WTC11 (cell line): Measurements from ENCODE around the gene HMGCS1. TPM values are rescaled to one million over a fixed set of nuclear protein-coding genes. Genes with fewer than 3 reads are reported as not detected.

ENCODE experiments used
- ATAC-seq: fragments of 200-7000 bp; cut with Tn5 transposase; 2 replicates; pipeline ENCODE4 v1.10.0; 2021; ENCODE audit warnings: mild to moderate bottlenecking, moderate library complexity
- CTCF ChIA-PET: fragments of 300-600 bp; sonication (Branson Sonifier 250); formaldehyde crosslinking; loops from one replicate; lab custom pipeline; 2021; ENCODE audit warnings: antibody characterized with exemption; lab: Charles Lee
- POLR2A ChIA-PET: fragments of 350-600 bp; sonication (Branson Sonifier 250); formaldehyde crosslinking; loops from one replicate; lab custom pipeline; 2021; ENCODE audit warnings: antibody characterized with exemption; lab: Charles Lee
- DNase-seq: peaks from one replicate; pipeline ENCODE4 v3.0.0; 2021; ENCODE audit warnings: low spot score
- H3K27ac Mint-ChIP-seq: 2 replicates; pipeline ENCODE4 v1.8.0; 2021; ENCODE audit warnings: mixed read lengths
- H3K27me3 Mint-ChIP-seq: 2 replicates; pipeline ENCODE4 v1.8.0; 2021; ENCODE audit warnings: low read depth, mild to moderate bottlenecking, moderate library complexity, mixed read lengths
- H3K36me3 Mint-ChIP-seq: 2 replicates; pipeline ENCODE4 v1.8.0; 2021; ENCODE audit warnings: mixed read lengths
- H3K4me1 Mint-ChIP-seq: 2 replicates; pipeline ENCODE4 v1.8.0; 2022; ENCODE audit warnings: mixed read lengths
- H3K4me3 Mint-ChIP-seq: 2 replicates; pipeline ENCODE4 v1.8.0; 2021; ENCODE audit warnings: mild to moderate bottlenecking, moderate library complexity, mixed read lengths
- H3K9me3 Mint-ChIP-seq: 2 replicates; pipeline ENCODE4 v1.8.0; 2021; ENCODE audit warnings: mixed read lengths
- ATF1 ChIP-seq: sonication (generic); formaldehyde crosslinking; IDR thresholded peaks from 2 replicates; pipeline ENCODE4 v1.8.1; 2023; ENCODE audit warnings: mild to moderate bottlenecking, moderate library complexity, missing genetic modification reagents
- ATF6 ChIP-seq: sonication (generic); formaldehyde crosslinking; IDR thresholded peaks from 2 replicates; pipeline ENCODE4 v1.8.1; 2023; ENCODE audit warnings: mild to moderate bottlenecking, missing genetic modification reagents
- CREM ChIP-seq: sonication (generic); formaldehyde crosslinking; IDR thresholded peaks from 2 replicates; pipeline ENCODE4 v1.8.1; 2022; ENCODE audit warnings: mild to moderate bottlenecking, missing genetic modification reagents, moderate library complexity
- E2F4 ChIP-seq: sonication (generic); formaldehyde crosslinking; IDR thresholded peaks from 2 replicates; pipeline ENCODE4 v1.8.1; 2022; ENCODE audit warnings: low read depth, mild to moderate bottlenecking, moderate library complexity, missing genetic modification reagents, borderline replicate concordance
- EMX1 ChIP-seq: fragments of 250-450 bp; sonication (Bioruptor Pico); IDR thresholded peaks from 2 replicates; pipeline ENCODE4 v1.8.0; 2021; ENCODE audit warnings: mild to moderate bottlenecking
- ESRRA ChIP-seq: sonication (generic); formaldehyde crosslinking; IDR thresholded peaks from 2 replicates; pipeline ENCODE4 v1.8.1; 2022; ENCODE audit warnings: mild to moderate bottlenecking, missing genetic modification reagents, borderline replicate concordance
- ETV6 ChIP-seq: sonication (generic); formaldehyde crosslinking; IDR thresholded peaks from 2 replicates; pipeline ENCODE4 v1.8.1; 2022; ENCODE audit warnings: mild to moderate bottlenecking, missing genetic modification reagents
- FOXJ3 ChIP-seq: sonication (generic); formaldehyde crosslinking; IDR thresholded peaks from 2 replicates; pipeline ENCODE4 v1.9.0; 2021; ENCODE audit warnings: missing genetic modification reagents, mild to moderate bottlenecking, borderline replicate concordance
- FOXP1 ChIP-seq: sonication (generic); formaldehyde crosslinking; IDR thresholded peaks from 2 replicates; pipeline ENCODE4 v1.8.0; 2022; ENCODE audit warnings: missing genetic modification reagents, mild to moderate bottlenecking, moderate library complexity, borderline replicate concordance
- GABPB1 ChIP-seq: sonication (generic); formaldehyde crosslinking; IDR thresholded peaks from 2 replicates; pipeline ENCODE4 v1.8.1; 2023; ENCODE audit warnings: mild to moderate bottlenecking, missing genetic modification reagents
- HMGA2 ChIP-seq: fragments of 250-450 bp; sonication (Bioruptor Pico); IDR thresholded peaks from 2 replicates; pipeline ENCODE4 v1.4.0; 2021; ENCODE audit warnings: mild to moderate bottlenecking, moderate library complexity
- KAT7 ChIP-seq: sonication (generic); formaldehyde crosslinking; IDR thresholded peaks from 2 replicates; pipeline ENCODE4 v1.8.1; 2023; ENCODE audit warnings: missing genetic modification reagents, mild to moderate bottlenecking, borderline replicate concordance
- MAX ChIP-seq: sonication (generic); formaldehyde crosslinking; IDR thresholded peaks from 2 replicates; pipeline ENCODE4 v1.8.0; 2022; ENCODE audit warnings: mild to moderate bottlenecking, missing genetic modification reagents
- NFE2L1 ChIP-seq: sonication (generic); formaldehyde crosslinking; IDR thresholded peaks from 2 replicates; pipeline ENCODE4 v1.8.1; 2023; ENCODE audit warnings: missing genetic modification reagents
- NR3C1 ChIP-seq: sonication (generic); formaldehyde crosslinking; conservative IDR thresholded peaks from 2 replicates; pipeline ENCODE4 v1.8.1; 2023; ENCODE audit warnings: low read depth, mild to moderate bottlenecking, missing genetic modification reagents
- SOX15 ChIP-seq: fragments of 250-450 bp; sonication (Bioruptor Pico); IDR thresholded peaks from 2 replicates; pipeline ENCODE4 v1.9.0; 2021; ENCODE audit warnings: mild to moderate bottlenecking
- total RNA-seq: library from RNA; stranded (reverse); gene quantifications from 3 replicates; pipeline ENCODE4 v1.2.3, GENCODE V29; 2021
- TF ChIP-seq, protein P1 (sequence below): fragments of 250-450 bp; sonication (Bioruptor Pico); IDR thresholded peaks from 2 replicates; pipeline ENCODE4 v1.9.0; 2021; ENCODE audit warnings: mild to moderate bottlenecking
- TF ChIP-seq, protein P2 (sequence below): sonication (generic); formaldehyde crosslinking; IDR thresholded peaks from 2 replicates; pipeline ENCODE4 v1.8.1; 2022; ENCODE audit warnings: mild to moderate bottlenecking, missing genetic modification reagents, moderate library complexity, borderline replicate concordance
- TF ChIP-seq, protein P3 (sequence below): sonication (generic); formaldehyde crosslinking; IDR thresholded peaks from 2 replicates; pipeline ENCODE4 v1.8.0; 2022; ENCODE audit warnings: missing genetic modification reagents

Gene HMGCS1
- total RNA-seq, 1 experiment from 2014 or later, result 199 TPM

DNA sequence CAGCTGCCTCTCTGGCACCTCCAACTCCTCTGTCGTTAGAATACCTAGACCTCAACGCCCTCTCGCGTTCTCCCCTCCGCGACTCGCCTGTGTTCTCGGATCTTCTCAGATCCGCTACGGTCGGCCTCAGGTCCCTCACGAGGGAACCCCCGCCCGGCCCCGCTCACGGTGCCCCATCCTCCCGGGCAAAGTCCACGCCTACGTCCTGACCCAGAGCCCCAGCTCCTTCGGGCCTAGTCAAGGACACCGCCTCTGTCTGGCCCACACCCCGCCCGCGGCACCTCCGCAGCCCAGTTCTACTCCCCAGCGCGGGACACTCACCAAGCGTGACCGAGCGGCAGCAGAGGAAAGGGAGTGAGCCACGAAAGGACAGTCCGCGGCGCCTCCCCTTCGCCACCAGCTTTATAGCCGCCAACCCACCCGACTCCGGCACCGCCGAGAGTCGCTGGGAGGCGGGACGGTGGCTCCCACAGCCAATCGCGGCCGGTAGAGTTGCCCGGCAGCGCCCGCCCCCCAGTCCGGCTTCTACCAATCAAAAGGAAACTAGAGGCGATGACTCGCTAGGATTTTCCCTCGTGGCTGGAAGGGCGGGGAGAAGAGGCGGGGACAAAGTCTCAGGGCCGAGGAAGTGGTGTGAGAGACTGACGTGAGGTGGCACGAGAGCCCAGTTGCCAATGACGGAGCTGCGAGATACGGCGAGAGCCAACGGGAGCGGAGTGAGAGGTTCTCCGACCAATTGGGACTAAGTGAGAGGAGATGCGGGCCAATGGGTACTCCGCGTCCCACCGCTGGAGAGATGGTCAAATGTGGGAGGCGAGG, at the start of gene HMGCS1 (continued):
- TF ChIP-seq, protein P1, sequence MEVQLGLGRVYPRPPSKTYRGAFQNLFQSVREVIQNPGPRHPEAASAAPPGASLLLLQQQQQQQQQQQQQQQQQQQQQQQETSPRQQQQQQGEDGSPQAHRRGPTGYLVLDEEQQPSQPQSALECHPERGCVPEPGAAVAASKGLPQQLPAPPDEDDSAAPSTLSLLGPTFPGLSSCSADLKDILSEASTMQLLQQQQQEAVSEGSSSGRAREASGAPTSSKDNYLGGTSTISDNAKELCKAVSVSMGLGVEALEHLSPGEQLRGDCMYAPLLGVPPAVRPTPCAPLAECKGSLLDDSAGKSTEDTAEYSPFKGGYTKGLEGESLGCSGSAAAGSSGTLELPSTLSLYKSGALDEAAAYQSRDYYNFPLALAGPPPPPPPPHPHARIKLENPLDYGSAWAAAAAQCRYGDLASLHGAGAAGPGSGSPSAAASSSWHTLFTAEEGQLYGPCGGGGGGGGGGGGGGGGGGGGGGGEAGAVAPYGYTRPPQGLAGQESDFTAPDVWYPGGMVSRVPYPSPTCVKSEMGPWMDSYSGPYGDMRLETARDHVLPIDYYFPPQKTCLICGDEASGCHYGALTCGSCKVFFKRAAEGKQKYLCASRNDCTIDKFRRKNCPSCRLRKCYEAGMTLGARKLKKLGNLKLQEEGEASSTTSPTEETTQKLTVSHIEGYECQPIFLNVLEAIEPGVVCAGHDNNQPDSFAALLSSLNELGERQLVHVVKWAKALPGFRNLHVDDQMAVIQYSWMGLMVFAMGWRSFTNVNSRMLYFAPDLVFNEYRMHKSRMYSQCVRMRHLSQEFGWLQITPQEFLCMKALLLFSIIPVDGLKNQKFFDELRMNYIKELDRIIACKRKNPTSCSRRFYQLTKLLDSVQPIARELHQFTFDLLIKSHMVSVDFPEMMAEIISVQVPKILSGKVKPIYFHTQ (CRISPR knock-in tag), result no peak
- TF ChIP-seq SOX15 (no peak), NR3C1 (CRISPR knock-in tag) (no peak), ESRRA (no peak), ETV6 (CRISPR knock-in tag) (peak; percentile 85), MAX (CRISPR knock-in tag) (peak; percentile 73; the same call in 1 of the 2 replicates), CREM (CRISPR knock-in tag) (peak; percentile 72; the same call in 1 of the 2 replicates), E2F4 (CRISPR knock-in tag) (no peak)
- TF ChIP-seq, protein P2, sequence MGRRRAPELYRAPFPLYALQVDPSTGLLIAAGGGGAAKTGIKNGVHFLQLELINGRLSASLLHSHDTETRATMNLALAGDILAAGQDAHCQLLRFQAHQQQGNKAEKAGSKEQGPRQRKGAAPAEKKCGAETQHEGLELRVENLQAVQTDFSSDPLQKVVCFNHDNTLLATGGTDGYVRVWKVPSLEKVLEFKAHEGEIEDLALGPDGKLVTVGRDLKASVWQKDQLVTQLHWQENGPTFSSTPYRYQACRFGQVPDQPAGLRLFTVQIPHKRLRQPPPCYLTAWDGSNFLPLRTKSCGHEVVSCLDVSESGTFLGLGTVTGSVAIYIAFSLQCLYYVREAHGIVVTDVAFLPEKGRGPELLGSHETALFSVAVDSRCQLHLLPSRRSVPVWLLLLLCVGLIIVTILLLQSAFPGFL (CRISPR knock-in tag), result 0 out of 2 replicates have a peak, but pooled peaks have one; percentile 22
- TF ChIP-seq, protein P3, sequence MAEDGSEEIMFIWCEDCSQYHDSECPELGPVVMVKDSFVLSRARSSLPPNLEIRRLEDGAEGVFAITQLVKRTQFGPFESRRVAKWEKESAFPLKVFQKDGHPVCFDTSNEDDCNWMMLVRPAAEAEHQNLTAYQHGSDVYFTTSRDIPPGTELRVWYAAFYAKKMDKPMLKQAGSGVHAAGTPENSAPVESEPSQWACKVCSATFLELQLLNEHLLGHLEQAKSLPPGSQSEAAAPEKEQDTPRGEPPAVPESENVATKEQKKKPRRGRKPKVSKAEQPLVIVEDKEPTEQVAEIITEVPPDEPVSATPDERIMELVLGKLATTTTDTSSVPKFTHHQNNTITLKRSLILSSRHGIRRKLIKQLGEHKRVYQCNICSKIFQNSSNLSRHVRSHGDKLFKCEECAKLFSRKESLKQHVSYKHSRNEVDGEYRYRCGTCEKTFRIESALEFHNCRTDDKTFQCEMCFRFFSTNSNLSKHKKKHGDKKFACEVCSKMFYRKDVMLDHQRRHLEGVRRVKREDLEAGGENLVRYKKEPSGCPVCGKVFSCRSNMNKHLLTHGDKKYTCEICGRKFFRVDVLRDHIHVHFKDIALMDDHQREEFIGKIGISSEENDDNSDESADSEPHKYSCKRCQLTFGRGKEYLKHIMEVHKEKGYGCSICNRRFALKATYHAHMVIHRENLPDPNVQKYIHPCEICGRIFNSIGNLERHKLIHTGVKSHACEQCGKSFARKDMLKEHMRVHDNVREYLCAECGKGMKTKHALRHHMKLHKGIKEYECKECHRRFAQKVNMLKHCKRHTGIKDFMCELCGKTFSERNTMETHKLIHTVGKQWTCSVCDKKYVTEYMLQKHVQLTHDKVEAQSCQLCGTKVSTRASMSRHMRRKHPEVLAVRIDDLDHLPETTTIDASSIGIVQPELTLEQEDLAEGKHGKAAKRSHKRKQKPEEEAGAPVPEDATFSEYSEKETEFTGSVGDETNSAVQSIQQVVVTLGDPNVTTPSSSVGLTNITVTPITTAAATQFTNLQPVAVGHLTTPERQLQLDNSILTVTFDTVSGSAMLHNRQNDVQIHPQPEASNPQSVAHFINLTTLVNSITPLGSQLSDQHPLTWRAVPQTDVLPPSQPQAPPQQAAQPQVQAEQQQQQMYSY (CRISPR knock-in tag), result no peak

DNA sequence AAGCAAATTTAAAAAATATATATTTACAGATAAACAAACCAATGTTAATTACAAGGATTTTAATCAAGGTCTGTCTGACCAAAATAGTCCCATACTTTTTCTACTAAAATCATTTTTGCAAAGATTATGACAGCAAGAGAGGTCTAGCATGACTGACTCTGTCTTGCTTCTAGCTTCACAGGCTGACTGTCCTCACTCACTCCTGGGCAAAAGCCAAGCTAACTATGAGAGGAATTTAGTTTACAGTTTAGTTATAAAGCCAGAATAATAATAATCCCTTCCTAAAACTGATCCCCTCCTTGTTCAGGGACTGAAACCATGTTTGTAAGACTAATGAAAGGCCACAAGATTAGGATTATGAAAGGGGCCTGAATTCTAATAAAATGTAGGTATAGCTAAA, 45.5 kb upstream of the HMGCS1 start:
- H3K27ac Mint-ChIP-seq, result no peak overlapping the region
- peaks cover 47% of the 10 kb centered on the region for H3K9me3 Mint-ChIP-seq
- DNase-seq, result no peak
- H3K36me3 Mint-ChIP-seq, result peaks cover 22% of the 10 kb centered on the region
- ChIA-PET CTCF (no interaction called here), POLR2A (no interaction called here)
- ATAC-seq, result no peak
- peaks cover 9% of the 10 kb centered on the region for H3K27me3 Mint-ChIP-seq
- no peaks in the 10 kb centered on the region for H3K4me1 Mint-ChIP-seq
- H3K4me3 Mint-ChIP-seq, result no peak overlapping the region
- TF ChIP-seq ATF1 (CRISPR knock-in tag) (no peak), KAT7 (CRISPR knock-in tag) (no peak), HMGA2 (CRISPR knock-in tag) (no peak), FOXJ3 (CRISPR knock-in tag) (no peak), ATF6 (CRISPR knock-in tag) (no peak), NFE2L1 (CRISPR knock-in tag) (no peak), FOXP1 (CRISPR knock-in tag) (no peak), ETV6 (CRISPR knock-in tag) (no peak), GABPB1 (CRISPR knock-in tag) (no peak), EMX1 (no peak)
